Measurements from ENCODE around the gene LAMC1.

- TF ChIP-seq EZH2 (IDR thresholded peaks at IDR 0.05; ENCODE audit: insufficient read depth, poor library complexity, severe bottlenecking): no peak
- no peak for TF ChIP-seq EZH2phosphoT487 (IDR thresholded peaks at IDR 0.05; ENCODE audit: insufficient read depth, low read depth)
Measured at GRCh38 chr1:183039985-183040447, 16.8 kb downstream of the LAMC1 start.
